GM12875 (cell line): ENCODE measurements around the gene CACNA2D3.

ENCODE experiments used
- H3K4me3 ChIP-seq: one replicate; pipeline ENCODE4 v1.5.1; 2011; ENCODE audit warnings: low read depth, low read length, control low read depth
- CTCF ChIP-seq: IDR thresholded peaks from 2 replicates; pipeline ENCODE4 v1.5.1; 2011; ENCODE audit warnings: low read depth, mild to moderate bottlenecking, control low read depth, inconsistent platforms, low read length, moderate library complexity, borderline replicate concordance; ENCODE audit not compliant: insufficient read depth

CACNA2D3 gene

GRCh38 chr3:54772051-54772450 lies 649.7 kb downstream of the CACNA2D3 start:
- H3K4me3 ChIP-seq, result no peak overlapping the region
- TF ChIP-seq CTCF, result no peak

- H3K4me3 ChIP-seq, result no peak overlapping the region
- TF ChIP-seq CTCF, result no peak
Observed at GRCh38 chr3:54772746-54773145, 650.4 kb downstream of the CACNA2D3 start.

GRCh38 chr3:54773271-54773670 lies 650.9 kb downstream of the CACNA2D3 start:
- no peak overlapping the region for H3K4me3 ChIP-seq
- TF ChIP-seq CTCF, result no peak

- no peak for TF ChIP-seq CTCF
- H3K4me3 ChIP-seq, result no peak overlapping the region
Observed at GRCh38 chr3:54776601-54777000, 654.2 kb downstream of the CACNA2D3 start.

GRCh38 chr3:54777141-54777540 lies 654.8 kb downstream of the CACNA2D3 start:
- no peak for TF ChIP-seq CTCF
- H3K4me3 ChIP-seq, result no peak overlapping the region

- no peak for TF ChIP-seq CTCF
- H3K4me3 ChIP-seq, result no peak overlapping the region
Observed at GRCh38 chr3:54780336-54780735, 658.0 kb downstream of the CACNA2D3 start.

GRCh38 chr3:54781728-54782127 lies 659.4 kb downstream of the CACNA2D3 start:
- no peak overlapping the region for H3K4me3 ChIP-seq
- TF ChIP-seq CTCF, result no peak
